Measurements from ENCODE around the gene MRPL11.

MRPL11 gene

DNA sequence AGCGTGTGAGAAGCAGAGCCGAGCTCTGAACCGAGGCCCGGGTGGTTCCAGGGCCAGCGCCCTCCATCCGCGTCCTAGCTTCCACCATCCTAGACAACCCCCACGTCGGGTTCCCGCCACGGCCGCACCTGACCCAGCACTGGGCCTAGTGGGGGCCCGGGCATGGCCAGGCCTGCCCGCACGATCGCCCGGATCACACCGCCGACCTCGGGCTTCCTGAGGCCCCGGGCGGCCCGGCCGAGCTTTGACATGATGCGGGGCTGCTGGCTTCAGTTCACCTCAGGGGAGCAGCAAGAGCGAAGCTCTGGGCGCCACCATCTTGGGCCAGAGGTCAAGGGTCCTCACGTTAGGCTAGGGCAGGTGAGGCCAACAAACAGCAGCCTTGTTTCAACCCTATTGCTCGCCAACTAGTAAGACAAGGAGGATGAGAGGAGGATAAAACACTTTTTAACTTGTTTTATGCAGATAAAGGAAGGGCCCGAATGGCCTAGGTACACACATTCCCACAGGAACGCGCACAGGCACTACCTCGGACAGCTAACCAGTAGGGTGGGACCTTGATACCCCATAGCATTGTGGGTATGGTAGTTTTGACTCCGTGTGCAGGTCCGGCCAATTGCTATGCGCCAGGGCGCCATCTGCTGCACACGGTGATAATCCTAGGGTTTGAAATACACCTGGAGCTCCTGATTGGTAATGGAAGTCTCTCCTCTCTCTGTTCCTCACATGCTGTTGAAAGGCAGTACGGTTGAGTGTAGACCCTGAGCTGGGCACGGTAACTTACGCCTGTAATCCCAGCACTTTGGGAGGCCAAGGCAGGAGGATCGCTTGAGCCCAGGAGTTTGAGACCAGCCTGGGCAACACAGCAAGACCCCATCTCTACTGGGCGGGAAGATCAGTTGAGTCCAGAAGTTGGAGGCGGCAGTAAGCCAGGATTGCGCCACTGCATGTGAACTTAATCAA is at the start of gene MRPL11:
Gene MRPL11 (minus strand): TSS at position 345 of the 963 bp plus-strand sequence. CDS start 94 bp downstream, at position 251.
- Mint-ChIP-seq H3K9me3 (no peaks in the 10 kb centered on the region), H3K4me3 (peak within 1 kb of the TSS; percentile 96), H3K27me3 (no peaks in the 10 kb centered on the region), H3K36me3 (peaks cover 7% of the 10 kb centered on the region), H3K27ac (peak within 1 kb of the TSS; percentile 98), H3K4me1 (peaks cover 9% of the 10 kb centered on the region)

DNA sequence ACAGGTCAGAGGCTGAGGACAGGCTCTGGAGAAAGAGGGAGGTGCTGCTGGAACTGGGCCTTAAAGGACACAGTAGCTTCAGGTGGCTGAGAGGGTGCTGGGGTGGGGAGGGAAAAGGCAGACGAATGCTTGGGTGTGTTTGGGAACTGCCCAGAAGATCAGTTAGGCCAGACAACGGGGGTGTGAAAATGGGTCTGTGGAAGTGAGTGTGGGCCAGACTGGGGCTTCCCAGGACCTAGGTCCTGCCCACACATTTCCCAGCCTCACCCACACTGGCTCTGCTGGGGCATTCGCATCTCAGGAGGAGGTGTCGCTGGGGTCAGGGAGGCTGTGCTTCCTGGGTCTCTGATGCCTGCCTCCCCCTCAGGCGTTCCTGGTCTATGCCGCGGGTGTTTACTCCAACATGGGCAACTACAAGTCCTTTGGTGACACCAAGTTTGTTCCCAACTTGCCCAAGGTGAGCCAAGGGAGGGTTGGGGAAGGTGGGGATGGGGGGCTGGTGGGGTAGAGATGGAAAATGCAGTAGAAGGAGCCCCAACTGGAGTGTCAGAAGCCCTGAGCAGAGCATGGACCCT is 46.2 kb upstream of the MRPL11 start:
- Mint-ChIP-seq H3K27ac (no peak overlapping the region), H3K9me3 (no peaks in the 10 kb centered on the region), H3K36me3 (no peaks in the 10 kb centered on the region), H3K27me3 (no peaks in the 10 kb centered on the region), H3K4me1 (peaks cover 10% of the 10 kb centered on the region), H3K4me3 (no peak overlapping the region)

DNA sequence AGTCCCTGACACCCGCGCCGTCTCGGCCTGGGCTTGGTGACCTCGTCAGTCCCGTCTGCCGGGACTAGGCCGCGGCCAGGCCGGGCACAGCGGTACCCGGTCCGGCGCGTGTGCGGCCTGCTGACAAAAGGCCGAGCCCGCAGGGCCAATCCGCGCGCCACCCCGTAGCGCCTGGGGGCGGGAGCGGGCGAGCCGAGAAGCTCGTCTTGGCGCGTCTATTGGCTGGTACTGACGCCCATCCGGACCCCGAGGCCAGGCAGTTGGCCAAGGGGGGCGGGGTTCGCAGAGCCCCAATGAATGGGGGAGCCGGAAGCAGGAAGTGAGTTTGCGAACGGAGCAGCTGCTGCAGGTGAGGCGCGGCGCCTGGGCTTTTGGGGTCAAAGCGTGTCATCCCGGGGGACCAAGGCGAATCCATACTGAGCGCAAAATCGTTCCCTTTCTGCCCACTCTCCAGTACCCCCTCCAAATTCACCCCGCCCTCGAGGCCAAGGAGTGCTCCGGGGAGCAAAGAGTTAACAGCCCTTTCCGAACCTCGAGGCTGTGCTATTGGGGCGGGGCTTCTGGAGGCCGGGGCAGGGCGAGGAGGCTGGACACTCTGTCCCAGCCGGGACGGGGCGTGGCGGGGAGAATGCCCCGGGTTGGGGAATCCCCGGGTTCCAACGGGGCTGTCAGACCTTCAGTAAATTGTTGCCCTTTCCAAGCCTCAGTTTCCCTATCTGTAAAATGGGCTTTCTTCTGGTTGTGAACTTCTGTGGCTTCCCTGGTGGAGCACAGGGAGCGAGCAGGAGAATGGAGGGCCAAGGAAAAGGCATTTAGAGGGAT is 41.7 kb upstream of the MRPL11 start, which contains the start of gene DPP3:
Gene DPP3 (plus strand): TSS at position 318 of the 822 bp plus-strand sequence. CDS start 1,767 bp downstream, outside the sequence.
- no peaks in the 10 kb centered on the region for H3K36me3 Mint-ChIP-seq
- no peaks in the 10 kb centered on the region for H3K27me3 Mint-ChIP-seq
- peak within 1 kb of the TSS; percentile 88 for H3K27ac Mint-ChIP-seq
- H3K9me3 Mint-ChIP-seq, result no peaks in the 10 kb centered on the region
- H3K4me1 Mint-ChIP-seq, result peaks cover 21% of the 10 kb centered on the region
- H3K4me3 Mint-ChIP-seq, result peak within 1 kb of the TSS; percentile 92

DNA sequence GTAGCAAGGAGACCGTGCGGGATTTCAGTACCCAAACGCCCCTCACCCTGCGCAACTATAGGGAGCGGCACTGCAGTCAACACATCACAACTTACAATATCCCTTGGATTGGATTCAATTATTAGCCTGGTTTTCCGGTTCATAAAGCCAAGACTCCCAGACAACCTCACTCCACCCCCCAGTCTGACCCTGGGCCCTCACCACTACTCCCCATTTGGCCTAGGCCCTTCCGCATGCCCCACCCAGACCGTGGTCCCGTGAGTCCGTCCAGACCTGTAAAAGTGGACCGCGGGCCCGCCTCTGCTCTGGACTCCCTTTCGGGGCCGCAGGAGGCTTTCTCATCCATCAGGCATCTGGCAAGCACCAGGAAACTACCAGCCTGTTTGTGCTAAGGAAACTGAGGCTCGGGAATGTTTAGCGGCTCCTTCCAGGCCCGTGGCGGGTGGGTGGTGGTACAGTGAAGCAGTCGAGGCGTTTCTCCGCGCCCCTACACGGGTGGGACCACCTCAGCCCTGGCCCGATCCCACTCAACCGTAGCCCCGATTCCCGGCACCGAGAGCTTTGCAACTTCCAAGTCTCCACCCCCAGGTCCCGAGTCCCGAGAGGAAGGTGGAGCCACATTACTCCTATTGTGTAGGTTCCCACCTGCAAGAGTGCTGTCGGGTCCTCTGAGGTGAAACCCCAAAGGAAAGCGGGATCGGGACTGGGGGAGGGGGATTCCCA is 40.9 kb upstream of the MRPL11 start:
- H3K9me3 Mint-ChIP-seq, result no peaks in the 10 kb centered on the region
- peaks cover 21% of the 10 kb centered on the region for H3K4me1 Mint-ChIP-seq
- H3K27ac Mint-ChIP-seq, result peak overlapping the region; percentile 70
- no peaks in the 10 kb centered on the region for H3K36me3 Mint-ChIP-seq
- H3K4me3 Mint-ChIP-seq, result peak overlapping the region; percentile 92
- H3K27me3 Mint-ChIP-seq, result no peaks in the 10 kb centered on the region

DNA sequence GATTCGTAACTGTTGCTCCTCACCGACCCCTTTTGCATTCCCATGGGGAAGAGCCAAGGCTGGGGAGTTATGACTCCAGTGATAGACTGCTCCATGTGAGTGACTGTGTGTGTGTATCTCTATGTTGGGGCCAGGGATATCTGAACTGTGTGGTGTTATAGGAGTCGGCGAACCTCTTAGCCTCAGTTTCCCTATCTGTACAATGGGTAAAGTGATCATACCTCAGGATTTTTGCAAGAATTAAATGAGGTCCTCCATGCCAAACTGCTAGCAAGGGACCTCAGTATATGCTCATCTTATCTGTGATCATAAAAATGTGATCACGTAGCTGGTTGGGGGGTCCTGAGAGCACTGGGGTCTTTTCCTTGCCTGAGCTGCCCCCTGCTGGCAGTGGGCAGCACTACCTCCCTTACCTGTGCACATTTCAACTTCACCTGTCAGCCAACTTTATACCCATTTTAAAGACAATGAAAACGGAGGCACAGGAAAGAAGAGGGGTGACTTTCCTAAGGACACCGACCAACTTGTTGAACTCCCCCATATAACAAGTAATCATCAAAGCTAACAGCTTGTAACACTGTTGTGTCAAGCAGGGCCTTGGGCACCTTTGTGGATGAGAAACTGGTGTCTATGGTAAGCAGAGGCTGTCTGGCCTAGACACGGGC is 40.2 kb upstream of the MRPL11 start:
- Mint-ChIP-seq H3K27me3 (no peaks in the 10 kb centered on the region), H3K4me1 (peaks cover 21% of the 10 kb centered on the region), H3K4me3 (peak overlapping the region; percentile 92), H3K27ac (peak overlapping the region; percentile 35), H3K9me3 (no peaks in the 10 kb centered on the region), H3K36me3 (no peaks in the 10 kb centered on the region)

DNA sequence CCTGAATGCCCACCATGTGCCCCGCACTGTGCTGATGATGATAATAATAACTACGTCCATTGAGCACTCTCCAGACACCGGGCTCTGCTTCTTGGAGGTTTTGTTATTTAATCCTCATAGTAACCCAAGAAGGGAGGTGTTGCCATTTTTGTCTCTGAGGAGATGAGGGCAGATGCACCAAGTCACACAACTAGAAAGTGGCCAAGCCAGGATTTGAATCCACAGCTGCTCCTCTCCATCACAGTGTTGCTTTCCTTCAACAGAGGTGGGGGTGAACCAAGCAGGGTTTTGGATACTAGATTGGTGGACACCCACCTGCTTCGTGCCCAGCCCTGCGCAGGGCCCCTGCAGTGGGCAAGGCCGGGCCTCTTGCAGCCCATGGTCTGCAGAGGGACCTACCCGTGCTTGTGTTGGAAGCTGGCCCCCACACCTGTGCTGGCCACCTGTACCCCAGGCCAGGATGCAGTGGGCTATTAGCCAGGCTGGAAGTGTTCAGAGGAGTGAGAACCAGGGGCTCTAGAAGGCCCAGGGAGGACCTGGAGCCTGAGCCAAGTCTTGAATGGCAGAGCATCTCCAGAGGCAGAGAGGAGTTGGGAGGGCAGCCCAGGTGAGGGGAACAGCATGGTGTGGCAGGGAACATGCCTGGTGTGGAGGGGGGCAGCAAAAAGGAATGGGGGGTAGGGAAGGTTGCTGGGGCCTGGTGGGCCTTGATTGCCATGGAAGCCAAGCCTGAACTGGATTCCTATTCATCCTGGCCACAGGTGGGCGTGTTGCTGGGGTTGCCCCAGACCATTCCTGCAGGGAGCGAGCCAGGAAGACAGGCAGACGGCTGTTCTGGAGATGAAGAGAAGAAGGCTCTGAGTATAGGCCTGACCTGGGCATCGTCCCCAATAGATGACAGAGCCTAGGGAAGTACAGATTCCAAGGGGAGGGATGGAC is 38.9 kb upstream of the MRPL11 start:
- Mint-ChIP-seq H3K27me3 (no peaks in the 10 kb centered on the region), H3K4me1 (peaks cover 19% of the 10 kb centered on the region), H3K36me3 (no peaks in the 10 kb centered on the region), H3K27ac (no peak overlapping the region), H3K9me3 (no peaks in the 10 kb centered on the region), H3K4me3 (peak overlapping the region; percentile 31)

DNA sequence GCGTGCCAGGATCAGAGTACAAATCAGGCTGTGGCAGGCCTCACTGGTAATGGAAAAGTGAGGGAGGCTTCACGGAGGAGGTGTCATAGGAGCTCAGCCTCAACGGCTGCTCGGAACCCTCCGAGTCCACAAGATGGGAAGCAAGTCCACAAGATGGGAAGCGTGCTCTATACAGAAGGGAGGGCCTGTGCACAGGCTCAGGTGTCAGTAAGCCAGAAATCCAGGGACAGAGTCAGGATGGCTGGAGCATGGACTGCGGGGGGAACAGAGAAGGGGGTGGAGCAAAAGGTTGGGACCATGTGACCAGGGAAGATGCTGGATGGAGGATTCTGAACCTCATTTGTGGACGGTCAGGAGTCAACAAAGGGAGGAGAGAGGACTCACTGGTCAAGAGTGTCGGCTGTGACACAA is 38.2 kb upstream of the MRPL11 start:
- H3K9me3 Mint-ChIP-seq, result no peaks in the 10 kb centered on the region
- no peaks in the 10 kb centered on the region for H3K27me3 Mint-ChIP-seq
- H3K36me3 Mint-ChIP-seq, result no peaks in the 10 kb centered on the region
- no peak overlapping the region for H3K27ac Mint-ChIP-seq
- no peak overlapping the region for H3K4me3 Mint-ChIP-seq
- H3K4me1 Mint-ChIP-seq, result peaks cover 15% of the 10 kb centered on the region

DNA sequence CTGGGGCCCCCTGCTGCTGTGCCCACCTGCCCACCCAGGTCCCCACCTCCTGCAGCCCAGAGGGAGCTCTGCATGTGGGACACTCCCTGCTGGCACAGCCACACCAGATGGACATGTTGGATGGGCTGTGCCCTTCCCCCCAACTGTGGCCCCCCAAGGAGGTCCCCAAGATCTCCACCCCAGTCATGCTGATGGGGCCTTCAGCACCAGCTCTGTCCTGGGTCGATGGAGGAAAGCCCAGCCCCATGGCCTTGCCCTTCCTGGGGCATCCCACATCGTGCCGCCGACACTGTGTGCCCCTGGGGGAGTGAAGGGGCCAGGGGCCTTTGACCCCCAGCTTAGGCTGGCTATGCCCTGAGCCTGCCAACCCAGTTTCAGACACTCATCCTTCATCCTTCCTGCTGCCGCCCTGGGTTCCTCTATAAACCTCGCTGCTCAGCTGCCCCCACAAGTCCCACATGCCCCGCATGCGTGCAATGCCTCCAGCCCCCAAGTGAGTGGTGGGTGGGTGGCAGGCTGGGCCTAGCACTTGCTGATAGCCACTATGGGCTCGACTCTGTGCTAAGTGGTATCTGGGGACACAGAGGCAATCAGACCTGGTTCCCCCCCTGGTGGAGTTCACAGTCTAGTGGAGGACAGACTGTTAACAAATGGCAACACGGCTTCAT is 37.7 kb upstream of the MRPL11 start:
- no peak overlapping the region for H3K4me3 Mint-ChIP-seq

DNA sequence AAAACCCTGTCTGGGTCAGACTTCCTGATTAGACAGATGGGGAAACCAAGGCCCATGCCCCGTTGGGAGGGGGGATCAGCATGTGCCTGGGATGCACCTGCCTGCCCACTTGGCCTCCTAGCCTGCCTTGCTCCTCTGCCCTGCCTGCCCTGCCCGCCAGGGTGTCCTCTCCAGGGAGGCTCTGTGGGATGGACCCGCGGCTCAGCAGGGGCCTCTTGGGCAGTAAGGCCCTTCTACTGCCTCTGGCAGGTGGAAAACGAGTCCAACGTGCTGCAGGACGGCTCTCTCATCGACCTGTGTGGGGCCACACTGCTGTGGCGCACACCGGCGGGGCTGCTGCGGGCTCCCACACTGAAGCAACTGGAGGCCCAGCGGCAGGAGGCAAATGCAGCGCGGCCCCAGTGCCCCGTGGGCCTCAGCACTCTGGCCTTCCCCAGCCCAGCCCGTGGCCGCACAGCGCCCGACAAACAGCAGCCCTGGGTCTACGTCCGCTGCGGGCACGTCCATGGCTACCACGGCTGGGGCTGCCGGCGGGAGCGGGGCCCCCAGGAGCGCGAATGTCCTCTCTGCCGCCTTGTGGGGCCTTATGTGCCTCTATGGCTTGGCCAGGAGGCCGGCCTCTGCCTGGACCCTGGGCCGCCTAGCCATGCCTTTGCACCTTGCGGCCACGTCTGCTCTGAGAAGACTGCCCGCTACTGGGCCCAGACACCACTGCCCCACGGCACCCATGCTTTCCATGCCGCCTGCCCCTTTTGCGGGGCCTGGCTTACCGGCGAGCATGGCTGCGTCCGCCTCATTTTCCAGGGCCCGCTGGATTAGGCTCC is 36.9 kb upstream of the MRPL11 start:
- Mint-ChIP-seq H3K36me3 (no peaks in the 10 kb centered on the region), H3K27me3 (no peaks in the 10 kb centered on the region), H3K4me1 (peaks cover 11% of the 10 kb centered on the region), H3K9me3 (no peaks in the 10 kb centered on the region), H3K4me3 (no peak overlapping the region), H3K27ac (no peak overlapping the region)

More for the DNA sequence above, 37.7 kb upstream of the MRPL11 start:
- no peak overlapping the region for H3K27ac Mint-ChIP-seq
- H3K36me3 Mint-ChIP-seq, result no peaks in the 10 kb centered on the region
- H3K27me3 Mint-ChIP-seq, result no peaks in the 10 kb centered on the region
- H3K4me1 Mint-ChIP-seq, result peaks cover 15% of the 10 kb centered on the region
- no peaks in the 10 kb centered on the region for H3K9me3 Mint-ChIP-seq

DNA sequence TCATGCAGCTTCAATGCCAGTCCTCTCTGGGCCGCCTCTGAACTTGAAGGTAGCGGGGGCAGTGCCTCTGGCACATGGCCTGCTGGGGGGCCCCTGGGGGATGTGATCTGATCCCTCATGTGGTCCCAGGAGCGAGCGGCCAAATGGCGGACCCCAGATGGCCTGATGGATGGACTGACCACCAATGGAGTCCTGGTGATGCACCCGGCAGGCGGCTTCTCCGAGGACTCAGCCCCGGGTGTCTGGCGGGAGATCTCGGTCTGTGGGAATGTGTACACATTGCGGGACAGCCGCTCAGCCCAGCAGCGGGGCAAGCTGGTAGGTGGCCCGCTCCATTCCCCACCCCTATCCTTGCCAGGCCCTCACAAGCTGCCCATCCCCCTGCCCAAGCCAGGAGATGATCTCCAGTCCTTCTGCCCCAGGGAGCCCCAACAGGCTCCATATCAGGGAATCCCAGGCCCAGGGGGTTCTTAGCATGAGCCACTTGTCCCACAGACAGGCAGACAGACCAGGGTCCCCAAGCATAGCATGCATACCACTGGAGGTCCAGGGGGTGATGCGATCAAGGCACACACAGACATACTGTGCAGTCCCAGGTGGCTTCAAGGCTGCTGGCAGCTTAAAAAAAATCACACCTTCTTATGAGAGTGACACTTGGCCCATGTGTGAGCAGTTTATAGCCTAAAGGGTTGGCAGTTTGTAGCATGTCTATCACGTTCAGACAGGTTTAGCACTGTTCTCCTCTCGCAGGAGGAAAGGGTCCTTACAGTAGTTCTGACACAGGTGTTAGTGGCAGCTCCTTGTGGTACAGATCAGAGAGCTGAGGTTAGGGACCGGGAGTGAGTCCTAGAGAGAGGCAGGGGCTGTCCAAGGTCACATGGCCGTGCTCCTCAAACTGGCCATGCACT is 35.2 kb upstream of the MRPL11 start:
- peaks cover 3% of the 10 kb centered on the region for H3K4me1 Mint-ChIP-seq
- no peaks in the 10 kb centered on the region for H3K36me3 Mint-ChIP-seq
- no peaks in the 10 kb centered on the region for H3K9me3 Mint-ChIP-seq
- no peaks in the 10 kb centered on the region for H3K27me3 Mint-ChIP-seq
- H3K27ac Mint-ChIP-seq, result no peak overlapping the region
- no peak overlapping the region for H3K4me3 Mint-ChIP-seq

DNA sequence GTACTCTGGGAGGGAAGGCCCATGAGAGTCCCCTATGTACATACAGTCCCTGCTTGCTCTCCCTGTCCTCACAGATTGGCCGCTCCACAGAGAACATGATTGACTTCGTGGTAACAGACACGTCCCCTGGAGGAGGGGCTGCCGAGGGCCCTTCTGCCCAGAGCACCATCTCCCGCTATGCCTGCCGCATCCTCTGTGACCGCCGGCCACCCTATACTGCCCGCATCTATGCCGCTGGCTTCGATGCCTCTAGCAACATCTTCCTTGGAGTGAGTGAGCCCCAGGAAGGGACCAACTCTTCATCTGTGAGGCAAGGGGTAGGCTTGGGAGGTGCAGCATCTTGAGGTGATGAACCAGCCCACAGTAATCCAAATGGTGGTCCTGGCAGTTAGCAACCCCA is 34.5 kb upstream of the MRPL11 start:
- Mint-ChIP-seq H3K4me3 (no peak overlapping the region), H3K9me3 (no peaks in the 10 kb centered on the region), H3K27ac (no peak overlapping the region), H3K4me1 (peaks cover 4% of the 10 kb centered on the region), H3K27me3 (no peaks in the 10 kb centered on the region), H3K36me3 (no peaks in the 10 kb centered on the region)

DNA sequence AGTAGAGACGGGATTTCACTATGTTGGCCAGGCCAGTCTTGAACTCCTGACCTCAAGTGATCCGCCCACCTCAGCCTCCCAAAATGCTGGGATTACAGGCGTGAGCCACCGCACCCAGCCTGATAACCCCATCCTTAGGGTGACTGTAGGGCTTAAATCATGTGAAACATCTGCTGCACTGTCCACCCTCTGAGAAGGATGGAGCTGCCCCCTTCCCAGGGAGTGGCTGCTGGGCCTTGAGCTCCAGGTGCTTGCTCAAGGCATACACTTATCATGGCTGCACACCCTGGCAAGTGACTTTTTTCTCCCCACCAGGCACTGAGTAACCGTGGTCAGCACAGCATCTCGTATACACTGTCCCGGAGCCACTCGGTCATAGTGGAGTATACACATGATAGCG is 33.4 kb upstream of the MRPL11 start:
- Mint-ChIP-seq H3K4me1 (peaks cover 12% of the 10 kb centered on the region), H3K36me3 (no peaks in the 10 kb centered on the region), H3K27me3 (no peaks in the 10 kb centered on the region), H3K4me3 (no peak overlapping the region), H3K27ac (no peak overlapping the region), H3K9me3 (no peaks in the 10 kb centered on the region)
